ENCODE measurements around the gene RGS9BP.
"Not testable (repeated sequence)": the region's sequence is repeated elsewhere in the genome, so short reads cannot be mapped to it uniquely, and the experiment has no call there.

DNA sequence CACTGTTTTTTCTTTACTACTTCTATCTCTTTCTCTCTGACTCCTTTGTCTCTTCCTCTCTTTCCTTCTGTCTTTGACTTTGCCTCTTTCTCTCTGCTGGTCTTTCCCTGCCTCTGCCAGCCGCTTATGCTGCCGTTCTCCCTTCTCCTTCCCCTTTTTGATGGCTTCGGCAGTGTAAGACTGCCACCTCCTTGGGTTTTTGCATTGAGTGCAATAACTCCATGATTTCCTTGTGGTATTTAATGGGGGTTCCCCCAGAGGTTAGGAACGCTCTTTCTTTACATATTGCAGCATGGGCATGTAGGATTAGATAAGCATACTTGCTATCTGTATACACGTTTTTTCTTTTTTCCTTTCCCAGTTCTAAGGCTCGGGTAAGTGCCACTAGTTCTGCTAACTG, 19.9 kb downstream of the RGS9BP start:
- TF ChIP-seq, protein P1, sequence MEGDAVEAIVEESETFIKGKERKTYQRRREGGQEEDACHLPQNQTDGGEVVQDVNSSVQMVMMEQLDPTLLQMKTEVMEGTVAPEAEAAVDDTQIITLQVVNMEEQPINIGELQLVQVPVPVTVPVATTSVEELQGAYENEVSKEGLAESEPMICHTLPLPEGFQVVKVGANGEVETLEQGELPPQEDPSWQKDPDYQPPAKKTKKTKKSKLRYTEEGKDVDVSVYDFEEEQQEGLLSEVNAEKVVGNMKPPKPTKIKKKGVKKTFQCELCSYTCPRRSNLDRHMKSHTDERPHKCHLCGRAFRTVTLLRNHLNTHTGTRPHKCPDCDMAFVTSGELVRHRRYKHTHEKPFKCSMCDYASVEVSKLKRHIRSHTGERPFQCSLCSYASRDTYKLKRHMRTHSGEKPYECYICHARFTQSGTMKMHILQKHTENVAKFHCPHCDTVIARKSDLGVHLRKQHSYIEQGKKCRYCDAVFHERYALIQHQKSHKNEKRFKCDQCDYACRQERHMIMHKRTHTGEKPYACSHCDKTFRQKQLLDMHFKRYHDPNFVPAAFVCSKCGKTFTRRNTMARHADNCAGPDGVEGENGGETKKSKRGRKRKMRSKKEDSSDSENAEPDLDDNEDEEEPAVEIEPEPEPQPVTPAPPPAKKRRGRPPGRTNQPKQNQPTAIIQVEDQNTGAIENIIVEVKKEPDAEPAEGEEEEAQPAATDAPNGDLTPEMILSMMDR (IDR thresholded peaks at IDR 0.05 in 4 of 5, conservative IDR thresholded peaks at IDR 0.05 in 1 of 5): not testable (repeated sequence)
- not testable (repeated sequence) for TF ChIP-seq POLR2A (IDR thresholded peaks at IDR 0.05)

Measured in gastrocnemius medialis (tissue), 4 donors.